ENCODE results near the gene TBC1D5.
"Not testable (repeated sequence)": the region's sequence is repeated elsewhere in the genome, so short reads cannot be mapped to it uniquely, and the experiment has no call there.

The TBC1D5 gene

GRCh38 chr3:17136136-17136721, 606.2 kb downstream of the TBC1D5 start:
- DNase-seq (ENCODE audit: low spot score), result no peak

- no peak for DNase-seq (ENCODE audit: low spot score)
Measured at GRCh38 chr3:17135696-17136095, 606.7 kb downstream of the TBC1D5 start.

- DNase-seq (ENCODE audit: low spot score), result no peak
Measured at GRCh38 chr3:17133632-17134545, 608.5 kb downstream of the TBC1D5 start.

- DNase-seq (ENCODE audit: low spot score), result no peak
Measured at GRCh38 chr3:17132286-17133115, 609.9 kb downstream of the TBC1D5 start.

- no peak for DNase-seq (ENCODE audit: low spot score)
Measured at GRCh38 chr3:17130956-17131355, 611.5 kb downstream of the TBC1D5 start.

GRCh38 chr3:17129556-17129955, 612.9 kb downstream of the TBC1D5 start:
- no peak for DNase-seq (ENCODE audit: low spot score)

GRCh38 chr3:17128671-17129070, 613.8 kb downstream of the TBC1D5 start:
- DNase-seq (ENCODE audit: low spot score), result not testable (repeated sequence)

- DNase-seq (ENCODE audit: low spot score), result no peak
Measured at GRCh38 chr3:17125738-17126442, 616.5 kb downstream of the TBC1D5 start.

GRCh38 chr3:17122758-17123157, 619.7 kb downstream of the TBC1D5 start:
- DNase-seq (ENCODE audit: low spot score), result no peak

- no peak for DNase-seq (ENCODE audit: low spot score)
Measured at GRCh38 chr3:17121336-17121735, 621.1 kb downstream of the TBC1D5 start.

GRCh38 chr3:17120115-17120514, 622.3 kb downstream of the TBC1D5 start:
- DNase-seq (ENCODE audit: low spot score), result no peak

- DNase-seq (ENCODE audit: low spot score), result no peak
Measured at GRCh38 chr3:17119201-17120072, 623.0 kb downstream of the TBC1D5 start.

GRCh38 chr3:17118771-17119170, 623.7 kb downstream of the TBC1D5 start:
- no peak for DNase-seq (ENCODE audit: low spot score)

GRCh38 chr3:17116007-17116600, 626.3 kb downstream of the TBC1D5 start:
- no peak for DNase-seq (ENCODE audit: low spot score)

GRCh38 chr3:17115186-17115585, 627.2 kb downstream of the TBC1D5 start:
- no peak for DNase-seq (ENCODE audit: low spot score)

- no peak for DNase-seq (ENCODE audit: low spot score)
Measured at GRCh38 chr3:17111586-17111985, 630.8 kb downstream of the TBC1D5 start.

GRCh38 chr3:17110660-17111396, 631.6 kb downstream of the TBC1D5 start:
- DNase-seq (ENCODE audit: low spot score), result no peak

Data from SW480 (cell line).